Gastroesophageal sphincter (tissue), 4 donors: ENCODE data around the gene PLCH1. TPM values are rescaled to one million over a fixed set of nuclear protein-coding genes. Genes with fewer than 3 reads are reported as not detected.

Source experiments
- ATAC-seq: fragments of 150-250 bp; one replicate; pipeline ENCODE4 v1.9.1; 2016; ENCODE audit warnings: mild to moderate bottlenecking, moderate library complexity
- H3K27ac ChIP-seq, 4 donors: fragments of 200-600 bp; sonication (generic) in 3 of 4; 1 replicate in 3 of 4; 2 replicates in 1 of 4; pipeline ENCODE4 v1.5.1; 2016 to 2019
- H3K27me3 ChIP-seq: fragments of 200-600 bp; sonication (generic); one replicate; pipeline ENCODE4 v1.5.1; 2019
- H3K36me3 ChIP-seq, 2 donors: fragments of 200-600 bp; sonication (generic); one replicate each; pipeline ENCODE4 v1.5.1; 2019; ENCODE audit warnings: control low read depth in 1 of 2
- H3K4me1 ChIP-seq, 3 donors: fragments of 200-600 bp; sonication (generic); 1 replicate in 2 of 3; 2 replicates in 1 of 3; pipeline ENCODE4 v1.5.1; 2016 to 2019; ENCODE audit warnings: control low read depth in 2 of 3
- H3K4me3 ChIP-seq, 2 donors: fragments of 200-600 bp; sonication (generic); one replicate each; pipeline ENCODE4 v1.5.1; 2019; ENCODE audit warnings: mild to moderate bottlenecking in 1 of 2, moderate library complexity in 1 of 2
- H3K9me3 ChIP-seq, 3 donors: fragments of 200-600 bp; sonication (generic); one replicate each; pipeline ENCODE4 v1.5.1; 2017 to 2019; ENCODE audit warnings: control low read depth in 2 of 3
- CTCF ChIP-seq, 4 experiments: fragments of 200-600 bp in 2 of 4; fragments of 450-650 bp in 2 of 4; sonication (generic) in 1 of 4; IDR thresholded peaks; one replicate each; pipeline ENCODE4 v1.5.1; 2017 to 2019; ENCODE audit warnings: antibody characterized with exemption in 4 of 4, mild to moderate bottlenecking in 2 of 4, moderate library complexity in 2 of 4
- EP300 ChIP-seq: sonication (generic); formaldehyde crosslinking; IDR thresholded peaks from one replicate; pipeline ENCODE4 v1.6.1; 2017; ENCODE audit warnings: antibody characterized with exemption, mild to moderate bottlenecking
- POLR2A ChIP-seq, 2 donors: fragments of 450-650 bp; IDR thresholded peaks; one replicate each; pipeline ENCODE4 v1.6.1; 2017; ENCODE audit warnings: antibody characterized with exemption in 2 of 2, mild to moderate bottlenecking in 2 of 2, moderate library complexity in 1 of 2
- POLR2AphosphoS5 ChIP-seq: sonication (generic); formaldehyde crosslinking; IDR thresholded peaks from one replicate; pipeline ENCODE4 v1.6.1; 2017; ENCODE audit warnings: antibody characterized with exemption
- WGBS, 2 donors: methylation state at CpG; one replicate each; pipeline ENCODE4 v1.1.5; 2018; ENCODE audit warnings: low coverage in 1 of 2; 5-methylcytosine and 5-hydroxymethylcytosine counted together
- total RNA-seq, 4 donors: library from RNA; depleted of rRNA; stranded (reverse); fragments of >200 nt; gene quantifications; one replicate each; pipeline ENCODE4 v1.1.0, GENCODE V29; 2016

The PLCH1 gene
- total RNA-seq, 4 donors from 2014 or later = 0.16 to 0.40 (median 0.35) TPM

- WGBS, 2 donors = 46 to 72% methylated on average over 3 of the region's 3 CpGs
- H3K36me3 ChIP-seq = no peaks in the 10 kb centered on the region
- no peak for ATAC-seq
- no peaks in the 10 kb centered on the region for H3K4me1 ChIP-seq
- no peak overlapping the region for H3K27ac ChIP-seq
- no peaks in the 10 kb centered on the region for H3K27me3 ChIP-seq
- no peaks in the 10 kb centered on the region for H3K9me3 ChIP-seq
- H3K4me3 ChIP-seq = no peak overlapping the region
- TF ChIP-seq POLR2A (IDR thresholded peaks at IDR 0.05) = no peak
These were observed 410.5 kb downstream of the PLCH1 start for GRCh38 chr3:155334215-155334913.

- TF ChIP-seq POLR2A (IDR thresholded peaks at IDR 0.05) (no peak), POLR2AphosphoS5 (no peak), CTCF (IDR thresholded peaks at IDR 0.05) (no peak), EP300 (no peak)
- Histone ChIP-seq H3K27ac (no peak overlapping the region), H3K9me3 (no peaks in the 10 kb centered on the region), H3K4me3 (no peak overlapping the region), H3K27me3 (no peaks in the 10 kb centered on the region), H3K4me1 (no peaks in the 10 kb centered on the region), H3K36me3 (no peaks in the 10 kb centered on the region)
- WGBS, 2 donors = 30 to 80% methylated on average over 2 to 4 of the region's 4 CpGs
- ATAC-seq = no peak
These were observed 412.2 kb downstream of the PLCH1 start for GRCh38 chr3:155332716-155333115.

GRCh38 chr3:155331078-155331477 lies 413.8 kb downstream of the PLCH1 start:
- no peak for ATAC-seq
- H3K4me3 ChIP-seq = no peak overlapping the region
- 68 to 71% methylated on average over 2 of the region's 2 CpGs for WGBS, 2 donors
- no peak overlapping the region for H3K27ac ChIP-seq
- H3K9me3 ChIP-seq = no peaks in the 10 kb centered on the region
- TF ChIP-seq POLR2A (IDR thresholded peaks at IDR 0.05) = no peak
- H3K4me1 ChIP-seq = no peaks in the 10 kb centered on the region
- H3K36me3 ChIP-seq = no peaks in the 10 kb centered on the region
- no peaks in the 10 kb centered on the region for H3K27me3 ChIP-seq

- Histone ChIP-seq H3K9me3 (no peaks in the 10 kb centered on the region), H3K4me3 (no peak overlapping the region), H3K4me1 (no peaks in the 10 kb centered on the region), H3K27ac (no peak overlapping the region), H3K27me3 (no peaks in the 10 kb centered on the region), H3K36me3 (no peaks in the 10 kb centered on the region)
- no peak for TF ChIP-seq POLR2A (IDR thresholded peaks at IDR 0.05)
- no peak for TF ChIP-seq POLR2AphosphoS5
- no peak for TF ChIP-seq CTCF (IDR thresholded peaks at IDR 0.05)
- no peak for TF ChIP-seq EP300
- ATAC-seq = no peak
These were observed 414.5 kb downstream of the PLCH1 start for GRCh38 chr3:155330370-155330769.

- 92% methylated on average over 6 of the region's 6 CpGs for WGBS, 2 donors
- no peaks in the 10 kb centered on the region for H3K27me3 ChIP-seq
- no peaks in the 10 kb centered on the region for H3K9me3 ChIP-seq
- H3K4me1 ChIP-seq = no peaks in the 10 kb centered on the region
- no peak overlapping the region for H3K4me3 ChIP-seq
- ATAC-seq = no peak
- no peak overlapping the region for H3K27ac ChIP-seq
- no peaks in the 10 kb centered on the region for H3K36me3 ChIP-seq
- TF ChIP-seq EP300 = no peak
- TF ChIP-seq POLR2AphosphoS5 = no peak
- no peak for TF ChIP-seq POLR2A (IDR thresholded peaks at IDR 0.05)
- no peak for TF ChIP-seq CTCF (IDR thresholded peaks at IDR 0.05)
These were observed 415.3 kb downstream of the PLCH1 start for GRCh38 chr3:155329513-155330048.

- Histone ChIP-seq H3K4me3 (no peak overlapping the region), H3K27me3 (no peaks in the 10 kb centered on the region), H3K36me3 (no peaks in the 10 kb centered on the region), H3K27ac (no peak overlapping the region), H3K4me1 (no peaks in the 10 kb centered on the region), H3K9me3 (no peaks in the 10 kb centered on the region)
- no peak for TF ChIP-seq CTCF (IDR thresholded peaks at IDR 0.05)
- TF ChIP-seq EP300 = no peak
- no peak for TF ChIP-seq POLR2AphosphoS5
- TF ChIP-seq POLR2A (IDR thresholded peaks at IDR 0.05) = no peak
- WGBS, 2 donors = 81 to 93% methylated on average over 2 of the region's 2 CpGs
- ATAC-seq = no peak
These were observed 417.0 kb downstream of the PLCH1 start for GRCh38 chr3:155327871-155328270.
